Measurements from ENCODE around the gene ARL6IP6.

The ARL6IP6 gene

DNA sequence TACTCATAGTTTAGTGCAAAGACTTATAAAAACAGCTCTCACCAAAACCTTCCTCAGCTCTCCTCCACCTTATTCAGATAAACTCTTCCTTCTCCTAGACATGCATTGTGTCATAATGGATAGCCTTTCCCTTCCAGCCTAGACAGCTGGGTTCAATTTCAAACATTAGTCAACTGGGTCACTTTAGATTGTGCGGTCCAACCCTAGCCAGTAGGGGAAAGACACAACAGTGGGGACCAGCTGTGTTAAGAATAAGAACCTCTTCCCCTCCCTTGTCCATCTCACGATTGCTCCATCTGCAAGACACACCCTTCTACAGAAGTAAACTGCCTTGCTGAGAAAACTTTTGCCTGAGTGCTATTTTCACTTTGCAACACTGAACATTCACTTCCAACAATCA is 9.7 kb upstream of the ARL6IP6 start:
- H3K4me3 ChIP-seq (replicated peaks in 1 of 2; ENCODE audit: low read depth in 2 of 2, low read length in 2 of 2) = no peak overlapping the region
- TF ChIP-seq, protein P1, sequence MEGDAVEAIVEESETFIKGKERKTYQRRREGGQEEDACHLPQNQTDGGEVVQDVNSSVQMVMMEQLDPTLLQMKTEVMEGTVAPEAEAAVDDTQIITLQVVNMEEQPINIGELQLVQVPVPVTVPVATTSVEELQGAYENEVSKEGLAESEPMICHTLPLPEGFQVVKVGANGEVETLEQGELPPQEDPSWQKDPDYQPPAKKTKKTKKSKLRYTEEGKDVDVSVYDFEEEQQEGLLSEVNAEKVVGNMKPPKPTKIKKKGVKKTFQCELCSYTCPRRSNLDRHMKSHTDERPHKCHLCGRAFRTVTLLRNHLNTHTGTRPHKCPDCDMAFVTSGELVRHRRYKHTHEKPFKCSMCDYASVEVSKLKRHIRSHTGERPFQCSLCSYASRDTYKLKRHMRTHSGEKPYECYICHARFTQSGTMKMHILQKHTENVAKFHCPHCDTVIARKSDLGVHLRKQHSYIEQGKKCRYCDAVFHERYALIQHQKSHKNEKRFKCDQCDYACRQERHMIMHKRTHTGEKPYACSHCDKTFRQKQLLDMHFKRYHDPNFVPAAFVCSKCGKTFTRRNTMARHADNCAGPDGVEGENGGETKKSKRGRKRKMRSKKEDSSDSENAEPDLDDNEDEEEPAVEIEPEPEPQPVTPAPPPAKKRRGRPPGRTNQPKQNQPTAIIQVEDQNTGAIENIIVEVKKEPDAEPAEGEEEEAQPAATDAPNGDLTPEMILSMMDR (IDR thresholded peaks at IDR 0.05; ENCODE audit: low read depth, low read length) = no peak
- DNase-seq (ENCODE audit: low read depth in 2 of 2) = no peak

DNA sequence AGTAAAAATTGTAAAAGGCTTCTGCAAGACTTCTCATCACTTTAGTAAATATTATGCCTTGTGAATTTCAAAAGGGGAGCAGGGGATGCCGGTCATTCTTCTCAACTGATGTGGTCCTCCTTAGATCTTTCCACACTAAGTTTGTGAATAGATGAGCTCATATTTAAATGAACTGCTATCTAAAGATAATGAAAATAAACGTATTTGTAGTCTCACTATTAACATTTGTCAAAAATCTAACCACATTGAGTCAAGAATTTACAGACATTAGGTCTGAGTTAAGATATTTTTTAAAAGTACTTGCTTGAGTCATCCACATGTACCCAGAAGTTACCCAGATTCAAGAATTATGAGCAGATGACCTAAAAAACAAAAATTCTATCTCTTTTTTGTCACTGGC is 7.7 kb upstream of the ARL6IP6 start:
- no peak overlapping the region for H3K4me3 ChIP-seq (replicated peaks in 1 of 2; ENCODE audit: low read depth in 2 of 2, low read length in 2 of 2)
- DNase-seq (ENCODE audit: low read depth in 2 of 2) = peak in 1 of 2 donors; percentile 25
- TF ChIP-seq, protein P1 (IDR thresholded peaks at IDR 0.05; ENCODE audit: low read depth, low read length) = no peak

DNA sequence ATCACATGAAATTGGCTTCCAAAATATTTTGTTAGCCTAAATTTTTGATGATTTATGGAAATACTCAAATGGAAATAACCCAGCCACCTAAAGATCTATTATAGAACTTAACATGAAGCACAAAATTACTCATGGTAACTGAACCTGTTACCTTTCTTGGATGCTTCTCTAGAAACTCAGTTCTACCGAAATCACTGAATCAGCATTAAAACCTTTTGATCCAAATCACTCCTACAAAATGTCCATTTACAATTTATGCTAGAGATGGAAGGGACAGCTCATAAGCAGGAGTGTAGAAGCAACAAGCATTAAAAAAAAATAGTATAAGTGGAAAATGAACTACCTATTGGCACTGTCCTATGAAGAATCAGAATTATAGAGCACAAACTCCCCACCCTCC is 3.3 kb upstream of the ARL6IP6 start:
- no peak overlapping the region for H3K4me3 ChIP-seq (replicated peaks in 1 of 2; ENCODE audit: low read depth in 2 of 2, low read length in 2 of 2)
- TF ChIP-seq, protein P1 (IDR thresholded peaks at IDR 0.05; ENCODE audit: low read depth, low read length) = no peak
- DNase-seq (ENCODE audit: low read depth in 2 of 2) = no peak

DNA sequence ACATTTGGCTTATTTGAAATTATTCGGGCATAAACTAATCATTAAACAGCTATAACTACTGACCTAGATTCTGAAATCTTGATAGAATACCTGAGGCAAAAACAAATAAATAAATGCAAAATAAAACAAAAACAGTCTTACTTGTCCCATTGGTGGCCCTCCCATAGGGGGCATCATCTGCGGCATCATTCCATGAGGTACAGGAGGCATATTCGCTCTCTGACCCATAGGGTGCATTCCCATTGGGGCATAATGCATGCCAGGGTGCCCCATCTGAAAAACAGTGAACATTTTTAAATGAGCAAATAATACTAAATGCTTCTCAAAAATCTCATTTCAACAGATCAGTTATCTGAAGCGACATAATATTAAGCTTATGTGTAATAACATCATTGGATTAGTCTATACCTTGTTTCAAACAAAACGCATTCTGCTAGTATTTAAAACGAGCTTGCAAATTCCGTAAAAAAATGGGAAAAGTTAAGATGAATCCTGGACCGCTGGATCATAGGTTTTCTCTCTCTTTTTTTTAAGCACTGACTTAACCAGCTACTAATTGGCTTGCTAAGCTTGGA is 2.5 kb upstream of the ARL6IP6 start:
- peak; percentile 20 to 53 for DNase-seq (ENCODE audit: low read depth in 2 of 2)
- TF ChIP-seq, protein P1 (IDR thresholded peaks at IDR 0.05; ENCODE audit: low read depth, low read length) = peak; percentile 66
- peak overlapping the region; percentile 88 to 89 for H3K4me3 ChIP-seq (replicated peaks in 1 of 2; ENCODE audit: low read depth in 2 of 2, low read length in 2 of 2)

DNA sequence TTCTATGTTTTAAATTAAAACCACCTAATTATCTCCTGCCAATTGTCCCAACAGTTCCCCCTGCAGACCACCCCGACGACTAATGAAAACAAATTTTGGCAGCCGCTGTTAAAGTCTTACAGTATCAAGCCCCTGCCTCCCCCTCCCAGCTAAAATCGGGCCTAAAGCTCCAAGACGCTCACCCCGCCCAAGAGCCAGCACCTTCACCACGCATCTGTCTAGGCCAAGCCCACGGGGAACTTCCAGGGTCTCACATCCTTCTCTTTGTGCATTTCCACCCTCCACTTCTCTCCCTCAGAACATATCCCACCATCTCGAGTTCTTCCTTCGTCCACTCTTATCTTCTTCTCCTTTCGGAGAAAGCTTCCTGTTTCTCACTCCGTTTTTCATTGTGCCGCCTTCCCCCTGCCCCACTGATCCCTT is 1.6 kb upstream of the ARL6IP6 start:
- TF ChIP-seq, protein P1 (IDR thresholded peaks at IDR 0.05; ENCODE audit: low read depth, low read length) = no peak
- peak in 1 of 2 donors; percentile 23 for DNase-seq (ENCODE audit: low read depth in 2 of 2)
- peak overlapping the region; percentile 88 to 89 for H3K4me3 ChIP-seq (replicated peaks in 1 of 2; ENCODE audit: low read depth in 2 of 2, low read length in 2 of 2)

DNA sequence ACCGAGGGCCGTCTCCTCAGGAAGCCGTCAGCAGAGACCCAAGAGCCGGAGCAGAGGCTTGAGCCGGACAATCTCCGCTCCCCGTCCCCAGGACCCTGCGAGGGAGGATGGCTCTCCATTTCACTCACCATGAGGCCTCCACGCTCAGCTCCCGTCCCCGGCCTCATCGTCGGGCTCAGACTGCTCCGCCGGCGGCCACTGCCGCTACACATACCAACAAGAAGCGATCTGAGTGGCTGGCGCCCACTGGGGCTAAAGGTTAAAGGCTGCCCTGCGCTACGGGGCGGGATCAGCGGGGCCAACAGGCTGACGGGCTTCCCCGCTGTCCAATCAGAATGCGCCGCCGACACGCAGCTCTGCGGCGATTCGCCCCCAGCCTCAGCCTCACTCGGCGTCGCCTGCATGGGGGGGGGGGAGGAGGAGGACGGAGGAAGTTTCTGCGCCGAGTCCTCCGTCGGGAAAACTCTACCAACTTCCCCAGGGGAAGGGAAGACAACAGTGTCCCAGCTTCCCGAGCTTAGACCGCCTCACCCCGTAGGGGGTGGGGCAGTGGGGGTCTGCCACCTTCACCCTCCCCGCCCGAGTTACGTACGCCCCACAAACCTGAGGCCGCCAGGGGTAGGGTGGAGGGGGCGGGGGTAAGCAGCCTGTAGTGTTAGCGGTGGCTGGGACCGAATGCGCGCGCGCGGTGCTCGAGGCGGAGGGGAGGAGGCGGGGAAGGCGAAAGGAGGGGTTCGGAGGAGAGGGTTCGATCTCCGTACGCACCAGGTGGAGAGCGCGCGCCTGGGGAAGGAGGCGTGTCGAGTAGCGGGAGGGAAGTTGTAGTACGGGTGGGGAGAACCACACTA is 968 bp upstream of the ARL6IP6 start, which contains the start of gene PRPF40A:
PRPF40A (minus strand) TSS at position 234 of the 848 bp plus-strand sequence; CDS start at position 212, 22 bp downstream.
- peak within 1 kb of the TSS; percentile 88 to 89 for H3K4me3 ChIP-seq (replicated peaks in 1 of 2; ENCODE audit: low read depth in 2 of 2, low read length in 2 of 2)
- DNase-seq (ENCODE audit: low read depth in 2 of 2) = peak; percentile 98 to 99
- TF ChIP-seq, protein P1 (IDR thresholded peaks at IDR 0.05; ENCODE audit: low read depth, low read length) = no peak

Data from cardiac fibroblast (primary cell).